ENCODE data around the gene KRT79. TPM values are rescaled to one million over a fixed set of nuclear protein-coding genes. Genes with fewer than 3 reads are reported as not detected.

The KRT79 gene
- total and polyA plus RNA-seq, 2 of the 8 experiments (the other 6 are each of a cell fraction or from before 2014, with no cell fraction given), result not detected

DNA sequence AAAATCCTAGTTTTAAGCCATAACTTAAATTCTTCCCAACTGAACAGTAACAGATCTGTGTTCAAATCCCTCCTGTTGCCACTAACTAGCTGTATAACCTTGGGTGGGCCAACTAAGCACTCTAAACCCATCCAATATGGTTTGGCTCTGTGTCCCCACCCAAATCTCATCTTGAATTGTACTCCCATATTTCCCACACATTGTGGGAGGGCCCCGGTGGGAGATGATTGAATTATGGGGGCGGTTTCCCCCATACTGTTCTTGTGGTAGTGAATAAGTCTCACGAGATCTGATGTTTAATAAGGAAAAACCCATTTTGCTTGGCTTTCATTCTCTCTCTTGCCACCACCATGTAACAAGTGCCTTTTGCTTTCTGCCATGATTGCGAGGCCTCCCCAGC lies 18.9 kb downstream of the KRT79 start (continued):
- TF ChIP-seq, protein P1, sequence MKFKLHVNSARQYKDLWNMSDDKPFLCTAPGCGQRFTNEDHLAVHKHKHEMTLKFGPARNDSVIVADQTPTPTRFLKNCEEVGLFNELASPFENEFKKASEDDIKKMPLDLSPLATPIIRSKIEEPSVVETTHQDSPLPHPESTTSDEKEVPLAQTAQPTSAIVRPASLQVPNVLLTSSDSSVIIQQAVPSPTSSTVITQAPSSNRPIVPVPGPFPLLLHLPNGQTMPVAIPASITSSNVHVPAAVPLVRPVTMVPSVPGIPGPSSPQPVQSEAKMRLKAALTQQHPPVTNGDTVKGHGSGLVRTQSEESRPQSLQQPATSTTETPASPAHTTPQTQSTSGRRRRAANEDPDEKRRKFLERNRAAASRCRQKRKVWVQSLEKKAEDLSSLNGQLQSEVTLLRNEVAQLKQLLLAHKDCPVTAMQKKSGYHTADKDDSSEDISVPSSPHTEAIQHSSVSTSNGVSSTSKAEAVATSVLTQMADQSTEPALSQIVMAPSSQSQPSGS (IDR thresholded peaks at IDR 0.05; ENCODE audit: low read length), result no peak
- TF ChIP-seq KDM4A (IDR thresholded peaks at IDR 0.05; ENCODE audit: low read depth, low read length, severe bottlenecking), result no peak

All from H1 (cell line).